Fibroblast of lung (primary cell): ENCODE measurements around the gene STMN1.

ENCODE experiments used
- EZH2 ChIP-seq: IDR thresholded peaks from 2 replicates; pipeline ENCODE4 v1.5.1; 2012; ENCODE audit warnings: low read length, control low read depth, mild to moderate bottlenecking; ENCODE audit errors: missing control alignments
- TF ChIP-seq, protein P1 (sequence below), 2 donors: IDR thresholded peaks in 1 of 2; conservative IDR thresholded peaks in 1 of 2; 1 replicate in 1 of 2; 2 replicates in 1 of 2; pipeline ENCODE4 v1.5.1; 2011 to 2012; ENCODE audit warnings: low read length in 2 of 2, control low read depth in 1 of 2, inconsistent platforms in 1 of 2, low read depth in 1 of 2, mild to moderate bottlenecking in 1 of 2

DNA sequence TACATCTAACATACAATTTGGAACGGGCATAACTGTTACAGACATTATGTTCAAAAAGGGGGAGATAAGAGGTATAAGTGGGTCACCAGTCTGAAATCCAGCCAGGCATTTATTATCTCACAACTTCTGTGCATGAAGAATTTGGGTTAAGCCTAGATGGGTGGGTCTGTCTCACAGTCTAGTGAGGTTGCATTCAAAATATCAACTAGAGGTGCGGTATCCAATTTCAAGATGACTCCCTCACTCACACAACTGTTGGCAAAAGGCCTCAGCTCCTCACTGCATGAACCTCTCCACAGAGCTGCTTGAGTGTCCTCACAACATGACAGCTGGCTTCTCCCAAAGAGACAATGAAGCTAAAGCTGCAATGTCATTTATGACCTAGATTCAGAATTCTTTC is 51.7 kb downstream of the STMN1 start:
- TF ChIP-seq, protein P1, sequence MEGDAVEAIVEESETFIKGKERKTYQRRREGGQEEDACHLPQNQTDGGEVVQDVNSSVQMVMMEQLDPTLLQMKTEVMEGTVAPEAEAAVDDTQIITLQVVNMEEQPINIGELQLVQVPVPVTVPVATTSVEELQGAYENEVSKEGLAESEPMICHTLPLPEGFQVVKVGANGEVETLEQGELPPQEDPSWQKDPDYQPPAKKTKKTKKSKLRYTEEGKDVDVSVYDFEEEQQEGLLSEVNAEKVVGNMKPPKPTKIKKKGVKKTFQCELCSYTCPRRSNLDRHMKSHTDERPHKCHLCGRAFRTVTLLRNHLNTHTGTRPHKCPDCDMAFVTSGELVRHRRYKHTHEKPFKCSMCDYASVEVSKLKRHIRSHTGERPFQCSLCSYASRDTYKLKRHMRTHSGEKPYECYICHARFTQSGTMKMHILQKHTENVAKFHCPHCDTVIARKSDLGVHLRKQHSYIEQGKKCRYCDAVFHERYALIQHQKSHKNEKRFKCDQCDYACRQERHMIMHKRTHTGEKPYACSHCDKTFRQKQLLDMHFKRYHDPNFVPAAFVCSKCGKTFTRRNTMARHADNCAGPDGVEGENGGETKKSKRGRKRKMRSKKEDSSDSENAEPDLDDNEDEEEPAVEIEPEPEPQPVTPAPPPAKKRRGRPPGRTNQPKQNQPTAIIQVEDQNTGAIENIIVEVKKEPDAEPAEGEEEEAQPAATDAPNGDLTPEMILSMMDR (conservative IDR thresholded peaks at IDR 0.05 in 1 of 2, IDR thresholded peaks at IDR 0.05 in 1 of 2; ENCODE audit: low read depth in 1 of 2, low read length in 2 of 2) = no peak
- TF ChIP-seq EZH2 = no peak
